IMR-90 (cell line): ENCODE measurements around the gene THEMIS2. TPM values are rescaled to one million over a fixed set of nuclear protein-coding genes. Genes with fewer than 3 reads are reported as not detected.
"Not testable (repeated sequence)": the region's sequence is repeated elsewhere in the genome, so short reads cannot be mapped to it uniquely, and the experiment has no call there.

ENCODE experiments used
- ATAC-seq: fragments of 200-7000 bp; cut with Tn5 transposase; 2 replicates; pipeline ENCODE4 v1.9.1; 2020; ENCODE audit warnings: low read depth, mild to moderate bottlenecking, moderate library complexity
- BruUV-seq: library from RNA; stranded (reverse); fragments of 400-500 nt; replicated peaks from 2 replicates; lab custom pipeline; 2021; lab: Mats Ljungman, UMichigan
- CTCF ChIA-PET: fragments of 300-600 bp; formaldehyde crosslinking; extraction: SDS; loops from one replicate; lab custom pipeline; 2021; ENCODE audit warnings: antibody characterized with exemption; lab: Yijun Ruan, JAX
- POLR2A ChIA-PET: fragments of 300-600 bp; sonication (Branson Sonifier 250); formaldehyde crosslinking; loops from one replicate; lab custom pipeline; 2022; ENCODE audit warnings: antibody characterized with exemption; ENCODE audit not compliant: unreplicated experiment; lab: Charles Lee
- DNase-seq: peaks from one replicate; pipeline ENCODE4 v3.0.0; 2013
- H2AFZ ChIP-seq: replicated peaks from 2 replicates; pipeline ENCODE3; 2013; ENCODE audit warnings: low read length, mild to moderate bottlenecking; ENCODE audit not compliant: poor library complexity
- H2AK5ac ChIP-seq: 2 replicates; pipeline ENCODE4 v1.6.1; 2013; ENCODE audit warnings: low read depth, low read length, inconsistent platforms
- H2AK9ac ChIP-seq: replicated peaks from 2 replicates; pipeline ENCODE3; 2013; ENCODE audit warnings: mild to moderate bottlenecking, low read depth, low read length, moderate library complexity; ENCODE audit not compliant: poor library complexity
- H2BK120ac ChIP-seq: 2 replicates; pipeline ENCODE4 v1.6.1; 2013; ENCODE audit warnings: low read depth, low read length, inconsistent platforms
- H2BK15ac ChIP-seq: 3 replicates; pipeline ENCODE4 v1.6.1; 2013; ENCODE audit warnings: low read depth, low read length, inconsistent platforms
- H2BK20ac ChIP-seq: 2 replicates; pipeline ENCODE4 v1.6.1; 2013; ENCODE audit warnings: low read depth, mild to moderate bottlenecking, inconsistent platforms, low read length, moderate library complexity
- H2BK5ac ChIP-seq: 2 replicates; pipeline ENCODE4 v1.6.1; 2013; ENCODE audit warnings: mild to moderate bottlenecking, low read depth, low read length, inconsistent platforms; ENCODE audit not compliant: poor library complexity, severe bottlenecking
- H3K14ac ChIP-seq: replicated peaks from 2 replicates; pipeline ENCODE4 v1.6.1; 2013; ENCODE audit warnings: low read depth, low read length, inconsistent platforms
- H3K18ac ChIP-seq: 2 replicates; pipeline ENCODE4 v1.6.1; 2013; ENCODE audit warnings: low read depth, low read length, control low read depth
- H3K23ac ChIP-seq: 2 replicates; pipeline ENCODE4 v1.6.1; 2013; ENCODE audit warnings: low read depth, low read length, inconsistent platforms
- H3K27ac ChIP-seq: 2 replicates; pipeline ENCODE4 v1.5.1; 2013; ENCODE audit warnings: mild to moderate bottlenecking, control low read depth, low read length; ENCODE audit not compliant: insufficient read depth
- H3K27me3 ChIP-seq: 2 replicates; pipeline ENCODE4 v1.6.1; 2013; ENCODE audit warnings: low read length; ENCODE audit not compliant: control insufficient read depth, insufficient read depth
- H3K36me3 ChIP-seq: 2 replicates; pipeline ENCODE4 v1.6.1; 2013; ENCODE audit warnings: low read length, mixed read lengths; ENCODE audit not compliant: control insufficient read depth, insufficient read depth
- H3K4ac ChIP-seq: 2 replicates; pipeline ENCODE4 v1.6.1; 2013; ENCODE audit warnings: low read depth, low read length, inconsistent platforms
- H3K4me1 ChIP-seq: 2 replicates; pipeline ENCODE4 v1.6.1; 2013; ENCODE audit warnings: low read length, mixed read lengths; ENCODE audit not compliant: control insufficient read depth, insufficient read depth
- H3K4me2 ChIP-seq: 2 replicates; pipeline ENCODE4 v1.6.1; 2013; ENCODE audit warnings: low read depth, mild to moderate bottlenecking, control low read depth, low read length, moderate library complexity
- H3K4me3 ChIP-seq: 2 replicates; pipeline ENCODE4 v1.5.1; 2013; ENCODE audit warnings: low read depth, mild to moderate bottlenecking, control low read depth, low read length, moderate library complexity; ENCODE audit not compliant: insufficient read depth
- H3K56ac ChIP-seq: 2 replicates; pipeline ENCODE4 v1.6.1; 2013; ENCODE audit warnings: low read length, inconsistent platforms; ENCODE audit not compliant: insufficient read depth; ENCODE audit errors: extremely low read depth
- H3K79me1 ChIP-seq, 2 experiments: 2 replicates each; pipeline ENCODE4 v1.6.1; 2013; ENCODE audit warnings: low read length in 2 of 2, inconsistent platforms in 1 of 2, low read depth in 1 of 2
- H3K9ac ChIP-seq: 2 replicates; pipeline ENCODE4 v1.6.1; 2013; ENCODE audit warnings: low read depth, low read length, control low read depth
- H3K9me1 ChIP-seq: 2 replicates; pipeline ENCODE4 v1.6.1; 2013; ENCODE audit warnings: low read length, inconsistent platforms; ENCODE audit not compliant: insufficient read depth
- H3K9me3 ChIP-seq: 2 replicates; pipeline ENCODE4 v1.6.1; 2013; ENCODE audit warnings: low read length; ENCODE audit not compliant: control insufficient read depth, insufficient read depth
- H4K20me1 ChIP-seq: 2 replicates; pipeline ENCODE4 v1.6.1; 2013; ENCODE audit warnings: low read length, inconsistent platforms; ENCODE audit not compliant: insufficient read depth
- H4K5ac ChIP-seq: 2 replicates; pipeline ENCODE4 v1.6.1; 2013; ENCODE audit warnings: mild to moderate bottlenecking, low read depth, low read length, control low read depth
- H4K8ac ChIP-seq, 2 experiments: 2 replicates each; pipeline ENCODE4 v1.6.1; 2013; ENCODE audit warnings: low read depth in 2 of 2, low read length in 2 of 2, control low read depth in 1 of 2, inconsistent platforms in 1 of 2
- H4K91ac ChIP-seq: 2 replicates; pipeline ENCODE4 v1.6.1; 2013; ENCODE audit warnings: low read depth, low read length, inconsistent platforms; ENCODE audit not compliant: insufficient read depth
- MXI1 ChIP-seq: IDR thresholded peaks from 2 replicates; pipeline ENCODE4 v1.6.1; 2012; ENCODE audit warnings: low read depth, mild to moderate bottlenecking, low read length, moderate library complexity, borderline replicate concordance
- RCOR1 ChIP-seq: IDR thresholded peaks from 2 replicates; pipeline ENCODE4 v1.6.1; 2012; ENCODE audit warnings: mild to moderate bottlenecking, low read length, improper control_type of control experiment; ENCODE audit not compliant: insufficient replicate concordance
- WGBS, 2 experiments: methylation state at CpG; one replicate each; pipeline versions ENCODE4 v1.1.5 to v1.1.7; 2013; ENCODE audit warnings: missing lambda C conversion rate in 2 of 2; ENCODE audit not compliant: insufficient read length in 1 of 2; ENCODE audit errors: extremely low coverage in 2 of 2; 5-methylcytosine and 5-hydroxymethylcytosine counted together
- dilution Hi-C: fragments of 300-500 bp; cut with HindIII; formaldehyde crosslinking; loops from one replicate; pipeline ENCODE4 v1.14.3; 2018; ENCODE audit warnings: low sequenced_read_pairs; ENCODE audit not compliant: unreplicated experiment
- in situ Hi-C: fragments of 300-500 bp; cut with MboI; formaldehyde crosslinking; loops from 3 replicates; pipeline ENCODE4 v1.14.3; 2019; ENCODE audit warnings: low sequenced_read_pairs, inconsistent platforms, mixed read lengths
- intact Hi-C: fragments of 100-400 bp; cut with micrococcal nuclease; formaldehyde crosslinking; loops from 2 replicates; pipeline ENCODE4 v1.10.0; 2022
- polyA plus RNA-seq, 3 experiments: library from polyadenylated mRNA; depleted of rRNA; stranded (reverse); fragments of >200 nt; gene quantifications; 2 replicates each; pipeline ENCODE4 v1.2.3, GENCODE V29; 2012; ENCODE audit warnings: low replicate concordance in 1 of 3
- total RNA-seq: library from RNA; depleted of rRNA; stranded (reverse); fragments of >200 nt; gene quantifications from 2 replicates; pipeline ENCODE4 v1.2.3, GENCODE V29; 2012

Gene THEMIS2
- total and polyA plus RNA-seq, 2 of the 4 experiments (the other 2 are of a cell fraction), result 4.5 to 5.0 TPM

DNA sequence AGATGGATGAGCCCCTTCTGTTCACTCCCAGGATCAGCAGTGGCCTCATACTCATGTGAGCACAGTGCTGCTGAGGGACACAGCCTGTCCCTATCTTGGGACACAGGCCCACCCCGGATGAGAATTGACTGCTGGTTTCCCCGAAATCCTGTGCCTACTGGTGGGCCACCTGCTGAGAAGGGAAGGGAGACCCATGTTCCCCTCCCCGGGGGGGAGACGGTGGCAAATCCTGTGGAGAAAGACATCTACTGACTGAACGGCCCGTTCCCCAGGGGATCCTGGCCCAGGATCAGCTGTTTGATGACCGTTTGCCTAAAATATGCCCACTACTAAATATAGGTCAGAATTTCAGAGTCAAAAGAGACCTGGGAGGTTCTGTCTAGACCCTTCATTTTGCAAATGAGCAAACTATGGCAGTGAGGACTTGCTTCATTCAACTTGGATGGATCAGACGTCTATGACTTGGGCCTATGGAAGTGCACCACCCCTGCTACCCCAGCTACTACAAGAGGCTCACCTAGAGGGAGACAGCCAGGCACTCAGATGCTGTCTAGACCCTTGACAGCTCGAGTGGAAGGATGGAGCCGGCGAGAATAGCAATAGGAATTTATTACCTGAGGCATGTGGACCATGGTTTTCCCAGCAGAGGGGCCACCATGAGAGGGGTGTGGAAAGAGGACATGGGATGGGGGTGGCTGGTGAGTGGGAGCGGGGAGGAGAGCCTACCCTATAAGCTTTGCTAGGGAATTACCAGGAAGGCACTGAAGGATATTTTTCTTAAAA lies 15.6 kb upstream of the THEMIS2 start:
- Histone ChIP-seq H3K9me1 (0 out of 2 replicates have a peak, but pooled peaks cover 3% of the 10 kb centered on the region), H3K36me3 (peaks cover 1% of the 10 kb centered on the region; the same call in 1 of the 2 replicates), H3K4me3 (no peak overlapping the region), H3K4me1 (no peaks in the 10 kb centered on the region; the same call in 1 of the 2 replicates), H2BK120ac (no peak overlapping the region), H3K56ac (no peak overlapping the region), H3K9me3 (no peaks in the 10 kb centered on the region), H4K5ac (no peak overlapping the region), H4K8ac (no peak overlapping the region), H3K4me2 (no peak overlapping the region), H3K4ac (no peak overlapping the region), H3K9ac (no peak overlapping the region), H2AK5ac (no peak overlapping the region), H2BK5ac (no peak overlapping the region), H3K18ac (no peak overlapping the region), H2BK15ac (no peak overlapping the region), H3K27ac (no peak overlapping the region), H3K14ac (no peak overlapping the region), H3K27me3 (no peaks in the 10 kb centered on the region), H2AFZ (no peak overlapping the region), H4K91ac (no peak overlapping the region), H3K23ac (no peak overlapping the region), H2BK20ac (no peak overlapping the region), H2AK9ac (no peak overlapping the region), H3K79me1 (no peaks in the 10 kb centered on the region), H4K20me1 (no peaks in the 10 kb centered on the region)
- ChIA-PET POLR2A (interaction anchor here (0.6 kb wide), 1 partner anchor 175 kb away, joined by 4 read pairs; no protein-coding TSS in a partner anchor), CTCF (interaction anchor here (0.5 to 1.9 kb wide), 2 partner anchors 77 to 124 kb away, joined by 4 to 6 read pairs; no protein-coding TSS in a partner anchor)
- WGBS, 2 experiments, result 90% methylated on average over 5 of the region's 12 CpGs; no CpG with 5 or more reads in 1 of the 2 experiments
- no peak for ATAC-seq
- dilution Hi-C loops, result no loop called here
- no peak for DNase-seq
- intact Hi-C loops, result loop anchor here (5.0 to 10.0 kb wide), 2 partner anchors 231 to 348 kb away; partner anchors contain the start of gene EYA3
- in situ Hi-C loops, result loop anchor here (25.0 kb wide), 1 partner anchor 356 kb away; no protein-coding TSS in a partner anchor
- TF ChIP-seq MXI1 (no peak), RCOR1 (no peak)
- BruUV-seq, result no TSS peak

DNA sequence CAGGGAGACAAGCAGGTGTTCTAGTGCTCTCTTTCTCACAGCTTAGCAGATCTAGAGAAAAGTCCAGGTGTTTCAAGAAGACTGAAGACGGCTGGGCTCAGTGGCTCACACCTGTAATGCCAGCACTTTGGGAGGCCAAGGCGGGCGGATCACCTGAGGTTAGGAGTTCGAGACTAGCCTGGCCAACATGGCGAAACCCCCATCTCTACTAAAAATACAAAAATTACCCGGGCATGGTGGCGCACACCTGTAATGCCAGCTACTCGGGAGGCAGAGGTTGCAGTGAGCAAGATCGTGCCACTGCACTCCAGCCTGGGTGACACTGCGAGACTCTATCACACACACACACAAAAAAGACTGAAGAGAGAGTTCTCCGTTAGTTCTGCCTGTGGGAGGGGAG lies 14.8 kb upstream of the THEMIS2 start:
- H3K56ac ChIP-seq, dilution Hi-C loops, H3K4me2 ChIP-seq, H3K14ac ChIP-seq, BruUV-seq, H3K27ac ChIP-seq, H2AK9ac ChIP-seq, H3K4ac ChIP-seq, DNase-seq, H3K9ac ChIP-seq, H3K27me3 ChIP-seq, H3K79me1 ChIP-seq, POLR2A ChIA-PET, H4K8ac ChIP-seq, H2BK20ac ChIP-seq, H3K23ac ChIP-seq, H2BK15ac ChIP-seq, H2AFZ ChIP-seq, H4K91ac ChIP-seq, H4K5ac ChIP-seq, H4K20me1 ChIP-seq, H3K9me3 ChIP-seq, H2BK120ac ChIP-seq, H2AK5ac ChIP-seq, H3K18ac ChIP-seq, ATAC-seq, H3K9me1 ChIP-seq, H3K4me1 ChIP-seq, H3K36me3 ChIP-seq, H3K4me3 ChIP-seq, H2BK5ac ChIP-seq: not testable (repeated sequence)
- in situ Hi-C loops (loop anchor here (25.0 kb wide), 1 partner anchor 355 kb away; no protein-coding TSS in a partner anchor), intact Hi-C loops (loop anchor here (5.0 to 10.0 kb wide), 2 partner anchors 230 to 347 kb away; partner anchors contain the start of gene EYA3)
- 80% methylated on average over 1 of the region's 11 CpGs; no CpG with 5 or more reads in 1 of the 2 experiments for WGBS, 2 experiments
- CTCF ChIA-PET, result interaction anchor here (0.5 to 1.9 kb wide), 5 partner anchors 83 to 404 kb away, joined by 3 to 6 read pairs (median 3); no protein-coding TSS in a partner anchor
